IMR-90 (cell line): ENCODE data around the gene GPR173. TPM values are rescaled to one million over a fixed set of nuclear protein-coding genes. Genes with fewer than 3 reads are reported as not detected.

ENCODE experiments used
- ATAC-seq: fragments of 200-7000 bp; cut with Tn5 transposase; 2 replicates; pipeline ENCODE4 v1.9.1; 2020; ENCODE audit warnings: low read depth, mild to moderate bottlenecking, moderate library complexity
- BruUV-seq: library from RNA; stranded (reverse); fragments of 400-500 nt; replicated peaks from 2 replicates; lab custom pipeline; 2021; lab: Mats Ljungman, UMichigan
- CTCF ChIA-PET: fragments of 300-600 bp; formaldehyde crosslinking; extraction: SDS; loops from one replicate; lab custom pipeline; 2021; ENCODE audit warnings: antibody characterized with exemption; lab: Yijun Ruan, JAX
- POLR2A ChIA-PET: fragments of 300-600 bp; sonication (Branson Sonifier 250); formaldehyde crosslinking; loops from one replicate; lab custom pipeline; 2022; ENCODE audit warnings: antibody characterized with exemption; ENCODE audit not compliant: unreplicated experiment; lab: Charles Lee
- DNase-seq: peaks from one replicate; pipeline ENCODE4 v3.0.0; 2013
- H2AFZ ChIP-seq: replicated peaks from 2 replicates; pipeline ENCODE3; 2013; ENCODE audit warnings: low read length, mild to moderate bottlenecking; ENCODE audit not compliant: poor library complexity
- H2AK5ac ChIP-seq: 2 replicates; pipeline ENCODE4 v1.6.1; 2013; ENCODE audit warnings: low read depth, low read length, inconsistent platforms
- H2AK9ac ChIP-seq: replicated peaks from 2 replicates; pipeline ENCODE3; 2013; ENCODE audit warnings: mild to moderate bottlenecking, low read depth, low read length, moderate library complexity; ENCODE audit not compliant: poor library complexity
- H2BK120ac ChIP-seq: 2 replicates; pipeline ENCODE4 v1.6.1; 2013; ENCODE audit warnings: low read depth, low read length, inconsistent platforms
- H2BK15ac ChIP-seq: 3 replicates; pipeline ENCODE4 v1.6.1; 2013; ENCODE audit warnings: low read depth, low read length, inconsistent platforms
- H2BK20ac ChIP-seq: 2 replicates; pipeline ENCODE4 v1.6.1; 2013; ENCODE audit warnings: low read depth, mild to moderate bottlenecking, inconsistent platforms, low read length, moderate library complexity
- H2BK5ac ChIP-seq: 2 replicates; pipeline ENCODE4 v1.6.1; 2013; ENCODE audit warnings: mild to moderate bottlenecking, low read depth, low read length, inconsistent platforms; ENCODE audit not compliant: poor library complexity, severe bottlenecking
- H3K14ac ChIP-seq: replicated peaks from 2 replicates; pipeline ENCODE4 v1.6.1; 2013; ENCODE audit warnings: low read depth, low read length, inconsistent platforms
- H3K18ac ChIP-seq: 2 replicates; pipeline ENCODE4 v1.6.1; 2013; ENCODE audit warnings: low read depth, low read length, control low read depth
- H3K23ac ChIP-seq: 2 replicates; pipeline ENCODE4 v1.6.1; 2013; ENCODE audit warnings: low read depth, low read length, inconsistent platforms
- H3K27ac ChIP-seq: 2 replicates; pipeline ENCODE4 v1.5.1; 2013; ENCODE audit warnings: mild to moderate bottlenecking, control low read depth, low read length; ENCODE audit not compliant: insufficient read depth
- H3K27me3 ChIP-seq: 2 replicates; pipeline ENCODE4 v1.6.1; 2013; ENCODE audit warnings: low read length; ENCODE audit not compliant: control insufficient read depth, insufficient read depth
- H3K36me3 ChIP-seq: 2 replicates; pipeline ENCODE4 v1.6.1; 2013; ENCODE audit warnings: low read length, mixed read lengths; ENCODE audit not compliant: control insufficient read depth, insufficient read depth
- H3K4ac ChIP-seq: 2 replicates; pipeline ENCODE4 v1.6.1; 2013; ENCODE audit warnings: low read depth, low read length, inconsistent platforms
- H3K4me1 ChIP-seq: 2 replicates; pipeline ENCODE4 v1.6.1; 2013; ENCODE audit warnings: low read length, mixed read lengths; ENCODE audit not compliant: control insufficient read depth, insufficient read depth
- H3K4me2 ChIP-seq: 2 replicates; pipeline ENCODE4 v1.6.1; 2013; ENCODE audit warnings: low read depth, mild to moderate bottlenecking, control low read depth, low read length, moderate library complexity
- H3K4me3 ChIP-seq: 2 replicates; pipeline ENCODE4 v1.5.1; 2013; ENCODE audit warnings: low read depth, mild to moderate bottlenecking, control low read depth, low read length, moderate library complexity; ENCODE audit not compliant: insufficient read depth
- H3K56ac ChIP-seq: 2 replicates; pipeline ENCODE4 v1.6.1; 2013; ENCODE audit warnings: low read length, inconsistent platforms; ENCODE audit not compliant: insufficient read depth; ENCODE audit errors: extremely low read depth
- H3K79me1 ChIP-seq, 2 experiments: 2 replicates each; pipeline ENCODE4 v1.6.1; 2013; ENCODE audit warnings: low read length in 2 of 2, inconsistent platforms in 1 of 2, low read depth in 1 of 2
- H3K9ac ChIP-seq: 2 replicates; pipeline ENCODE4 v1.6.1; 2013; ENCODE audit warnings: low read depth, low read length, control low read depth
- H3K9me1 ChIP-seq: 2 replicates; pipeline ENCODE4 v1.6.1; 2013; ENCODE audit warnings: low read length, inconsistent platforms; ENCODE audit not compliant: insufficient read depth
- H3K9me3 ChIP-seq: 2 replicates; pipeline ENCODE4 v1.6.1; 2013; ENCODE audit warnings: low read length; ENCODE audit not compliant: control insufficient read depth, insufficient read depth
- H4K20me1 ChIP-seq: 2 replicates; pipeline ENCODE4 v1.6.1; 2013; ENCODE audit warnings: low read length, inconsistent platforms; ENCODE audit not compliant: insufficient read depth
- H4K5ac ChIP-seq: 2 replicates; pipeline ENCODE4 v1.6.1; 2013; ENCODE audit warnings: mild to moderate bottlenecking, low read depth, low read length, control low read depth
- H4K8ac ChIP-seq, 2 experiments: 2 replicates each; pipeline ENCODE4 v1.6.1; 2013; ENCODE audit warnings: low read depth in 2 of 2, low read length in 2 of 2, control low read depth in 1 of 2, inconsistent platforms in 1 of 2
- H4K91ac ChIP-seq: 2 replicates; pipeline ENCODE4 v1.6.1; 2013; ENCODE audit warnings: low read depth, low read length, inconsistent platforms; ENCODE audit not compliant: insufficient read depth
- BHLHE40 ChIP-seq: fragments of 150-350 bp; IDR thresholded peaks from 2 replicates; pipeline ENCODE4 v1.6.1; 2016; ENCODE audit warnings: mild to moderate bottlenecking, low read depth, low read length
- CEBPB ChIP-seq: IDR thresholded peaks from 2 replicates; pipeline ENCODE4 v1.6.1; 2012; ENCODE audit warnings: low read depth, low read length, improper control_type of control experiment
- RAD21 ChIP-seq: IDR thresholded peaks from 2 replicates; pipeline ENCODE4 v1.6.1; 2012; ENCODE audit warnings: low read length, improper control_type of control experiment
- RCOR1 ChIP-seq: IDR thresholded peaks from 2 replicates; pipeline ENCODE4 v1.6.1; 2012; ENCODE audit warnings: mild to moderate bottlenecking, low read length, improper control_type of control experiment; ENCODE audit not compliant: insufficient replicate concordance
- SMC3 ChIP-seq: fragments of 150-350 bp; IDR thresholded peaks from 2 replicates; pipeline ENCODE4 v1.6.1; 2016; ENCODE audit warnings: low read depth, mild to moderate bottlenecking, antibody characterized with exemption, low read length, moderate library complexity
- WGBS, 2 experiments: methylation state at CpG; one replicate each; pipeline versions ENCODE4 v1.1.5 to v1.1.7; 2013; ENCODE audit warnings: missing lambda C conversion rate in 2 of 2; ENCODE audit not compliant: insufficient read length in 1 of 2; ENCODE audit errors: extremely low coverage in 2 of 2; 5-methylcytosine and 5-hydroxymethylcytosine counted together
- dilution Hi-C: fragments of 300-500 bp; cut with HindIII; formaldehyde crosslinking; loops from one replicate; pipeline ENCODE4 v1.14.3; 2018; ENCODE audit warnings: low sequenced_read_pairs; ENCODE audit not compliant: unreplicated experiment
- in situ Hi-C: fragments of 300-500 bp; cut with MboI; formaldehyde crosslinking; loops from 3 replicates; pipeline ENCODE4 v1.14.3; 2019; ENCODE audit warnings: low sequenced_read_pairs, inconsistent platforms, mixed read lengths
- intact Hi-C: fragments of 100-400 bp; cut with micrococcal nuclease; formaldehyde crosslinking; loops from 2 replicates; pipeline ENCODE4 v1.10.0; 2022
- polyA plus RNA-seq, 3 experiments: library from polyadenylated mRNA; depleted of rRNA; stranded (reverse); fragments of >200 nt; gene quantifications; 2 replicates each; pipeline ENCODE4 v1.2.3, GENCODE V29; 2012; ENCODE audit warnings: low replicate concordance in 1 of 3
- total RNA-seq: library from RNA; depleted of rRNA; stranded (reverse); fragments of >200 nt; gene quantifications from 2 replicates; pipeline ENCODE4 v1.2.3, GENCODE V29; 2012
- TF ChIP-seq, protein P1 (sequence below): conservative IDR thresholded peaks from 2 replicates; pipeline ENCODE4 v1.5.1; 2012; ENCODE audit warnings: mild to moderate bottlenecking, low read depth, low read length, improper control_type of control experiment

Gene GPR173
- total and polyA plus RNA-seq, 2 of the 4 experiments (the other 2 are of a cell fraction), result 0.90 to 6.1 TPM

- Histone ChIP-seq H3K27ac (no peak overlapping the region), H2BK5ac (no peak overlapping the region), H4K8ac (peak overlapping the region in 1 of 2 experiments; percentile 36; a peak in 1 of 4 replicates), H4K91ac (no peak overlapping the region), H2AK5ac (no peak overlapping the region), H3K23ac (no peak overlapping the region), H3K4me1 (no peaks in the 10 kb centered on the region), H3K4me3 (peak overlapping the region; percentile 33; the same call in 1 of the 2 replicates), H2BK15ac (no peak overlapping the region), H3K9me1 (0 out of 2 replicates have a peak, but pooled peaks cover under 1% of the 10 kb centered on the region), H3K14ac (no peak overlapping the region), H4K20me1 (peaks cover 15% of the 10 kb centered on the region; the same call in 1 of the 2 replicates), H3K9me3 (no peaks in the 10 kb centered on the region), H2BK20ac (no peak overlapping the region), H3K4ac (no peak overlapping the region), H2BK120ac (no peak overlapping the region), H3K56ac (no peak overlapping the region), H4K5ac (no peak overlapping the region), H2AFZ (no peak overlapping the region), H2AK9ac (no peak overlapping the region), H3K18ac (no peak overlapping the region), H3K79me1 (peaks cover 1 to 19% of the 10 kb centered on the region in 2 experiments; a peak in 2 of 4 replicates), H3K9ac (no peak overlapping the region), H3K27me3 (no peaks in the 10 kb centered on the region), H3K36me3 (peaks cover 26% of the 10 kb centered on the region), H3K4me2 (peak overlapping the region; percentile 66; the same call in 1 of the 2 replicates)
- in situ Hi-C loops, result no loop called here
- ATAC-seq, result peak; percentile 16; the same call in 1 of the 2 replicates
- DNase-seq, result peak; percentile 68
- WGBS, 2 experiments, result 80% methylated on average over 1 of the region's 11 CpGs; no CpG with 5 or more reads in 1 of the 2 experiments
- dilution Hi-C loops, result no loop called here
- no TSS peak for BruUV-seq
- intact Hi-C loops, result loop anchor here (1.0 kb wide), 1 partner anchor 18 kb away; no protein-coding TSS in a partner anchor
- no peak for TF ChIP-seq BHLHE40
- peak; percentile 48 for TF ChIP-seq RAD21
- no peak for TF ChIP-seq CEBPB
- peak; percentile 63 for TF ChIP-seq SMC3
- TF ChIP-seq, protein P1, sequence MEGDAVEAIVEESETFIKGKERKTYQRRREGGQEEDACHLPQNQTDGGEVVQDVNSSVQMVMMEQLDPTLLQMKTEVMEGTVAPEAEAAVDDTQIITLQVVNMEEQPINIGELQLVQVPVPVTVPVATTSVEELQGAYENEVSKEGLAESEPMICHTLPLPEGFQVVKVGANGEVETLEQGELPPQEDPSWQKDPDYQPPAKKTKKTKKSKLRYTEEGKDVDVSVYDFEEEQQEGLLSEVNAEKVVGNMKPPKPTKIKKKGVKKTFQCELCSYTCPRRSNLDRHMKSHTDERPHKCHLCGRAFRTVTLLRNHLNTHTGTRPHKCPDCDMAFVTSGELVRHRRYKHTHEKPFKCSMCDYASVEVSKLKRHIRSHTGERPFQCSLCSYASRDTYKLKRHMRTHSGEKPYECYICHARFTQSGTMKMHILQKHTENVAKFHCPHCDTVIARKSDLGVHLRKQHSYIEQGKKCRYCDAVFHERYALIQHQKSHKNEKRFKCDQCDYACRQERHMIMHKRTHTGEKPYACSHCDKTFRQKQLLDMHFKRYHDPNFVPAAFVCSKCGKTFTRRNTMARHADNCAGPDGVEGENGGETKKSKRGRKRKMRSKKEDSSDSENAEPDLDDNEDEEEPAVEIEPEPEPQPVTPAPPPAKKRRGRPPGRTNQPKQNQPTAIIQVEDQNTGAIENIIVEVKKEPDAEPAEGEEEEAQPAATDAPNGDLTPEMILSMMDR, result peak; percentile 75
- TF ChIP-seq RCOR1, result no peak
- ChIA-PET POLR2A (no interaction called here), CTCF (no interaction called here)
These were observed 40.7 kb downstream of the GPR173 start for GRCh38 chrX:53089224-53089842.
